Neural crest cell (in vitro differentiated cells): ENCODE data around the gene NRXN3. TPM values are rescaled to one million over a fixed set of nuclear protein-coding genes. Genes with fewer than 3 reads are reported as not detected.

Experiments
- DNase-seq: peaks from one replicate; pipeline ENCODE4 v3.0.0; 2021; ENCODE audit warnings: low read depth, mixed read lengths, low spot score
- H3K27ac Mint-ChIP-seq: one replicate; pipeline ENCODE4 v1.8.0; 2021; ENCODE audit warnings: mild to moderate bottlenecking, mixed read lengths; ENCODE audit not compliant: unreplicated experiment
- H3K27me3 Mint-ChIP-seq: 2 replicates; pipeline ENCODE4 v1.8.0; 2021; ENCODE audit warnings: low read depth, mild to moderate bottlenecking, mixed read lengths
- H3K36me3 Mint-ChIP-seq: 2 replicates; pipeline ENCODE4 v1.8.0; 2021; ENCODE audit warnings: low read depth, mild to moderate bottlenecking, mixed read lengths
- H3K4me1 Mint-ChIP-seq: 2 replicates; pipeline ENCODE4 v1.8.0; 2021; ENCODE audit warnings: mixed read lengths
- H3K4me3 Mint-ChIP-seq: one replicate; pipeline ENCODE4 v1.8.0; 2021; ENCODE audit warnings: mild to moderate bottlenecking, mixed read lengths
- H3K9me3 Mint-ChIP-seq: 2 replicates; pipeline ENCODE4 v1.8.0; 2021; ENCODE audit warnings: mixed read lengths
- CTCF ChIP-seq: fragments of 200-600 bp; sonication (generic); conservative IDR thresholded peaks from 2 replicates; pipeline ENCODE4 v1.5.0; 2021; ENCODE audit warnings: antibody characterized with exemption, mild to moderate bottlenecking
- total RNA-seq: library from RNA; stranded (reverse); gene quantifications from 2 replicates; pipeline ENCODE4 v1.2.1, GENCODE V29; 2021

Gene NRXN3
- total RNA-seq, 1 donor from 2014 or later = 2.5 TPM

DNA sequence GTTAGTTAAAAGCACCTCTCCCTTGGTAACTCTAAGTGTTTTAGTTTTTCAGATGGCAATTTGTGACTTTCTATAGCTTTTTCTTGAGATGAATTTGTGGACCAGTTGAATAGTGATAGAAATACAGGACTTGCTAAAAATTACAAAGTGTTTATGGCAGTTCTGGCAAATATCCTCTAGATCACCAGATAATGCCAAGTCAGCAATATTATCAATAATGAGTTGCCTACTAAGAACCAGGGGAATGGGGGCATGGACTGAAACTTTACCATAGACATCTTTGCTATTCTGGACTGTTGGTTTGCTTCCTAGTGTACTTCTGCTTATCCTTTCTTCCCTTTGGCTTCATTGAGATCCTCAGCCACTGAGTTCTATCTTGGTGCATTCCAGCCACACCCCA is 1456.9 kb downstream of the NRXN3 start:
- Mint-ChIP-seq H3K9me3 (peaks cover 6% of the 10 kb centered on the region), H3K36me3 (no peaks in the 10 kb centered on the region)
- no peak for TF ChIP-seq CTCF

GRCh38 chr14:79629411-79630287 is 1459.5 kb downstream of the NRXN3 start:
- DNase-seq = no peak
- H3K4me1 Mint-ChIP-seq = no peaks in the 10 kb centered on the region
- H3K27ac Mint-ChIP-seq = no peak overlapping the region

More for the DNA sequence above, 1456.9 kb downstream of the NRXN3 start:
- Mint-ChIP-seq H3K27me3 (no peaks in the 10 kb centered on the region), H3K4me3 (no peak overlapping the region), H3K4me1 (no peaks in the 10 kb centered on the region), H3K27ac (no peak overlapping the region)
- no peak for DNase-seq

DNA sequence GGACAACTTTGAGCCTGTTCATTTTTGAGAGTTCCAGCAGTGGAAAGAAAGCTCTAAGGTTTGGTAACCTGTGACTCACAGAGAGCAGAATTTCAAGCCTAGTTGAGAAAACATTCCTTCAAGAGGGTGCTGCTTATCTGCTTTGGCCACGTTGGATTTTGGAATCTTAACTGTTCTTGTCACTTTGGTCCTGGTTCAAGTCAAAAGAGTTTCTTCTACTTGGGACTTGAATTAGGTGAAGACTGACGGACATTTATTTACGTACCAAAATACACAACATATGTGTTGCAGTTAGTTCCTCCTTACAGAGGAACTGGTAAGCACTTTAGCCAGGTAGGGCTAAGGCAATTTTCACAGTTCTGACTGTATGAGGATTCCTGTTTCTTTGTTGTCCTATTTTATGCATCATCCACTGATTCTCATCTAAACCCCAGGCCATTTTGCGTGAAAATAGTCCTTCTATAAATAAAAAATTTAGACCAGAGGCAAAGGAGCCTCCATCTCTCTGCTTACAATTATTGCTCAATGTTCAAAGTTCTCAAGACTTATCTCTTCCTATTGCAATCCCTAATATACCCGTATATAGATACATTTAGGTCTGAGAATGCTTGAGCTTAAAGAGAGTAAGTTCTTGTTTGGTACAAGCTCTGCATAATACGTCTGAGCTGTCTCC is 1460.3 kb downstream of the NRXN3 start:
- Mint-ChIP-seq H3K27me3 (no peaks in the 10 kb centered on the region), H3K36me3 (no peaks in the 10 kb centered on the region), H3K27ac (no peak overlapping the region), H3K4me1 (no peaks in the 10 kb centered on the region), H3K9me3 (peaks cover 6% of the 10 kb centered on the region), H3K4me3 (no peak overlapping the region)
- no peak for DNase-seq
- no peak for TF ChIP-seq CTCF

More at GRCh38 chr14:79629411-79630287, 1459.5 kb downstream of the NRXN3 start:
- H3K9me3 Mint-ChIP-seq = peaks cover 6% of the 10 kb centered on the region
- no peak for TF ChIP-seq CTCF
- no peak overlapping the region for H3K4me3 Mint-ChIP-seq
- H3K36me3 Mint-ChIP-seq = no peaks in the 10 kb centered on the region
- H3K27me3 Mint-ChIP-seq = no peaks in the 10 kb centered on the region

DNA sequence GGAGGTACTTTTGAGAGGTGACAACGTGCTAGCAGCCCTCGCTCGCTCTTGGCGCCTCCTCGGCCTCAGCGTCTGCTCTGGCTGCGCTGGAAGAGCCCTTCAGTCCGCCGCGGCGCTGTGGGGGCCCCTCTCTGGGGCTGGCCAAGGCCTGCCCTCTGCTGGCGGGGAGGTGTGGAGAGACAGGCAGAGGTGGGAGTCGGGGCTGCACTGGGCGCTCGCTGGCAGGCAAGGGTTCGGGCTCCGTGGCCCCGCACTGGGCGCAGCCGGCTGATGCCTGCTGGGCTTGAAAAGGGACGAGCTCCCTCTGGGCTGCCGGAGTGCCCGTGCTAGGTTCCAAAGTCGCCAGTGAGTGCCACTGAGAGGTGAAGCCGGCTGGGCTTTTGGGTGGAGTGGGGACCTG is 1461.1 kb downstream of the NRXN3 start:
- no peak for TF ChIP-seq CTCF
- Mint-ChIP-seq H3K27me3 (no peaks in the 10 kb centered on the region), H3K36me3 (no peaks in the 10 kb centered on the region), H3K9me3 (peaks cover 9% of the 10 kb centered on the region), H3K4me3 (no peak overlapping the region), H3K4me1 (no peaks in the 10 kb centered on the region), H3K27ac (no peak overlapping the region)
- no peak for DNase-seq

DNA sequence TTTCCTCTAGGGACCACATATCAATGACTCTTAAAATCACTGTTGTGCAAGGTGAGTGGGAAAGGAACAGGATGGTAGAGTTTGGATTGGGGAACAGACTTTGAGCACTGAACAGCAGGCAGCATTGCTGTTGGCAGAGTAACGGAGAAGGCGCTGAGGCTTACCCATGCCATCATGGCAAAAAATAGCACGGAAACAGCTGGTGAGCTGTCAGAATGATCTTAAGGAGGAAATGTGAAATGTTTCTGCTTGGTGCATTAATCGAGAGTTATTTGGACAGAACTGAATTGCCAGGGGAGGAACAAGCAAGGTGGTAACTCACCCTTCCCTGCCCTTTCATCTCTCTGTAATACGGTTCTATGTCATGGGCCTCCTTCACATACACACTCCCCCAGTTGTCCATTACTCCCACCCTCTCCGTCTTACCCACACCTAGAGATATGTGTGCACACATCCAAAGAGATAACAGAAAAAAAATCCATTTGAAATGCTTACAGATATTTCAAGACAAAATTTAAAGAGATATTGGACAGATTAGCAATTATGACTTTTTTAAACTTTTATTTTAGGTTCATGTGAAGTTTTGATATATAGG is 1468.6 kb downstream of the NRXN3 start:
- Mint-ChIP-seq H3K27ac (no peak overlapping the region), H3K9me3 (peaks cover 2% of the 10 kb centered on the region), H3K36me3 (no peaks in the 10 kb centered on the region), H3K4me3 (no peak overlapping the region), H3K27me3 (no peaks in the 10 kb centered on the region), H3K4me1 (peaks cover 5% of the 10 kb centered on the region)
- no peak for DNase-seq
- no peak for TF ChIP-seq CTCF
